Spleen (tissue), 7 donors: ENCODE data around the gene ESR1.

ENCODE experiments used
- CTCF ChIP-seq, 11 experiments: fragments of 200-600 bp in 7 of 11; fragments of 450-650 bp in 4 of 11; sonication (generic) in 4 of 11; IDR thresholded peaks in 8 of 11; conservative IDR thresholded peaks in 3 of 11; 1 replicate in 7 of 11; 2 replicates in 4 of 11; pipeline versions ENCODE4 v1.4.0 to v1.8.0; 2016 to 2021; ENCODE audit warnings: antibody characterized with exemption in 11 of 11, inconsistent platforms in 4 of 11, mild to moderate bottlenecking in 1 of 11
- POLR2A ChIP-seq, 3 donors: fragments of 450-650 bp; IDR thresholded peaks; one replicate each; pipeline ENCODE4 v1.5.1; 2017; ENCODE audit warnings: antibody characterized with exemption in 3 of 3, mild to moderate bottlenecking in 1 of 3
- donor health status: DM: no; HTN: no; CAD: no; lungs with moderate emphysema.
- donor health status: DM: no; HTN: no; CAD: no.
- donor health status: DM: no; HTN: no; CAD: no.

DNA sequence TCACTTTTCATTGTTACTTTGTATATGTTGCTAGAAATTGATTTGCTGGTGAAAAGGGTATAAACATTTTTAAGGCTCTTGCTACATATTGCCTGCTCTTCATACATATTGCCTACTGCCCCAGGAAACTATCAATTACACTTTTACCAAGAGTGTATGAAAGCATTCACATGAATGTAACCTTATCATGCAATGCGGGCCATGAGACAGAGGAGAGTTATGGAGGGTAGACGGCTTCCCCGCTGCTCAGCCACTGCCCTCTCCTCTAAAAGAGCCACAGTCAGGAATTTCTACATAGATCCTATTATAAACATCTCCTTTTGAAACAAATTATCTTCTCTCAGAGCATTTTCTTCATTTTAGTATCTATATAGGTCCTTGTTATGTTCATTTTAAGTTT lies 264.4 kb downstream of the ESR1 start:
- TF ChIP-seq CTCF (IDR thresholded peaks at IDR 0.05 in 8 of 11, conservative IDR thresholded peaks at IDR 0.05 in 3 of 11) (no peak), POLR2A (IDR thresholded peaks at IDR 0.05) (no peak)
